ENCODE results near the gene XXYLT1. TPM values are rescaled to one million over a fixed set of nuclear protein-coding genes. Genes with fewer than 3 reads are reported as not detected.

Gene XXYLT1
- total and polyA plus RNA-seq, 2 donors from 2014 or later, result 5.7 to 10.7 TPM

DNA sequence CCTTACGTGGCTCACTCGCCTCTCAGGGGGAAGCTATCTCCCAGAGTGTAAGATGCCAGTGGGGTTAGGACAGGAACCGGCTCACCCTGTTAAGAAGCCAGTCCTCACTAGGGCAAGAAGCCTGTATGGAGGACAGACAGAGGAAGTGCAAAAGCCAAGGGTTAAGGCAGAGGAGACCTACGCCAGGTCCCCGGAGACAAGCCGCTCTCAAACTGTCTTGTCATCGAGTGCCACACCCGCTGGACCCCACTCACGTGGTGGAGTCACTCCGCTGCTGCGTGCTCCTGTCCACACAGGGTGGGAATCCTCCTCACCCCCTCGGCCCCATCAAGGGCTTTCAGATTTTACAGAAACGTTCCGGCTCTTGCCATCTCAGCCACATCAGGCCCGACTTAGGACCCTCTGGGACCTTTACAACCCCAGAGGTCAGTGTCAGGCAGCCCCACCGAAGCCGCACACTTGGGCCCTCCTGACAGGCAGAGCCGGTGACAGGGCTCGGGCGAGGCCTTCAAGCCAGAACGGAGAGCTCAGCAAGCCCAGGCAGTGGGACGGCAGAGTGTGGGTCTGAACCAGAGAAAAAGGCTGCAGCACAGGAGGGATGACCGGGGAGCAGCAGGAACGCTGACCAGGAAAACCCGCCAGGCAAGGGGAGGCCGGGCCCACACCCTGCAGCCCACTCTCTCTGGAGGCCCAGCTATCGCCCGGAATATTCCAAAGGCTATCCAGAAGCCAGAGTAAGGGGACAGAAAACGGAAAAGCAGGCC lies 61.7 kb downstream of the XXYLT1 start:
- FAIRE-seq (no peak), DNase-seq (no peak)
- intact Hi-C loops (cut with DNase I), result no loop called here
- Histone ChIP-seq H3K4me3 (ENCODE audit: low read length in 3 of 3) (no peak overlapping the region), H3K36me3 (ENCODE audit: control insufficient read depth in 2 of 3, insufficient read depth in 3 of 3, low read length in 3 of 3) (no peaks in the 10 kb centered on the region), H3K9ac (ENCODE audit: low read length in 3 of 3) (no peak overlapping the region), H3K27ac (ENCODE audit: low read depth in 2 of 2, low read length in 2 of 2) (peak overlapping the region in 1 of 2 donors; percentile 71), H3K9me3 (ENCODE audit: control insufficient read depth in 2 of 3, insufficient read depth in 1 of 3, low read length in 3 of 3) (no peaks in the 10 kb centered on the region), H3K4me1 (ENCODE audit: control insufficient read depth in 2 of 3, insufficient read depth in 2 of 3, low read depth in 1 of 3, low read length in 3 of 3) (peaks cover 2 to 26% (median 7%) of the 10 kb centered on the region in 3 donors), H3K27me3 (ENCODE audit: control insufficient read depth, insufficient read depth, low read length) (no peaks in the 10 kb centered on the region)
- TF ChIP-seq CTCF (IDR thresholded peaks at IDR 0.05; ENCODE audit: borderline replicate concordance, extremely low read depth, insufficient read depth), result no peak

GRCh38 chr3:195208631-195209030 lies 62.3 kb downstream of the XXYLT1 start:
- H3K27me3 ChIP-seq (ENCODE audit: control insufficient read depth, insufficient read depth, low read length), result no peaks in the 10 kb centered on the region
- DNase-seq (no peak), FAIRE-seq (no peak)
- H3K9ac ChIP-seq (ENCODE audit: low read length in 3 of 3), result no peak overlapping the region
- intact Hi-C loops (cut with DNase I), result no loop called here
- peak overlapping the region in 1 of 2 donors; percentile 71 for H3K27ac ChIP-seq (ENCODE audit: low read depth in 2 of 2, low read length in 2 of 2)
- H3K4me3 ChIP-seq (ENCODE audit: low read length in 3 of 3), result no peak overlapping the region
- peaks cover 2 to 26% (median 7%) of the 10 kb centered on the region in 3 donors for H3K4me1 ChIP-seq (ENCODE audit: control insufficient read depth in 2 of 3, insufficient read depth in 2 of 3, low read depth in 1 of 3, low read length in 3 of 3)
- no peaks in the 10 kb centered on the region for H3K36me3 ChIP-seq (ENCODE audit: control insufficient read depth in 2 of 3, insufficient read depth in 3 of 3, low read length in 3 of 3)
- TF ChIP-seq CTCF (IDR thresholded peaks at IDR 0.05; ENCODE audit: borderline replicate concordance, extremely low read depth, insufficient read depth), result no peak
- H3K9me3 ChIP-seq (ENCODE audit: control insufficient read depth in 2 of 3, insufficient read depth in 1 of 3, low read length in 3 of 3), result no peaks in the 10 kb centered on the region

- FAIRE-seq (no peak), DNase-seq (no peak)
- intact Hi-C loops (cut with DNase I), result no loop called here
- no peaks in the 10 kb centered on the region for H3K27me3 ChIP-seq (ENCODE audit: control insufficient read depth, insufficient read depth, low read length)
- H3K9me3 ChIP-seq (ENCODE audit: control insufficient read depth in 2 of 3, insufficient read depth in 1 of 3, low read length in 3 of 3), result no peaks in the 10 kb centered on the region
- no peak overlapping the region for H3K27ac ChIP-seq (ENCODE audit: low read depth in 2 of 2, low read length in 2 of 2)
- no peak overlapping the region for H3K9ac ChIP-seq (ENCODE audit: low read length in 3 of 3)
- TF ChIP-seq CTCF (IDR thresholded peaks at IDR 0.05; ENCODE audit: borderline replicate concordance, extremely low read depth, insufficient read depth), result no peak
- H3K36me3 ChIP-seq (ENCODE audit: control insufficient read depth in 2 of 3, insufficient read depth in 3 of 3, low read length in 3 of 3), result no peaks in the 10 kb centered on the region
- no peak overlapping the region for H3K4me3 ChIP-seq (ENCODE audit: low read length in 3 of 3)
- peaks cover 2 to 29% (median 7%) of the 10 kb centered on the region in 3 donors for H3K4me1 ChIP-seq (ENCODE audit: control insufficient read depth in 2 of 3, insufficient read depth in 2 of 3, low read depth in 1 of 3, low read length in 3 of 3)
These were observed 62.8 kb downstream of the XXYLT1 start for GRCh38 chr3:195208183-195208582.
